RWPE1 (cell line): Measurements from ENCODE around the gene PCBP4.
"Not testable (repeated sequence)": the region's sequence is repeated elsewhere in the genome, so short reads cannot be mapped to it uniquely, and the experiment has no call there.

Experiments
- CTCF ChIA-PET: fragments of 350-600 bp; sonication (Branson Sonifier 250); formaldehyde crosslinking; extraction: SDS; loops from one replicate; lab custom pipeline; 2021; lab: Yijun Ruan, JAX
- POLR2A ChIA-PET: fragments of 400-600 bp; formaldehyde crosslinking; extraction: SDS; loops from one replicate; lab custom pipeline; 2020; ENCODE audit warnings: antibody characterized with exemption; ENCODE audit not compliant: low non-redundant PET; lab: Yijun Ruan, JAX
- DNase-seq: peaks from one replicate; pipeline ENCODE4 v3.0.0; 2012; ENCODE audit warnings: low spot score
- H3K27ac ChIP-seq: fragments of 450-650 bp; 2 replicates; pipeline ENCODE4 v1.5.1; 2017
- TF ChIP-seq, protein P1 (sequence below): fragments of 450-650 bp; conservative IDR thresholded peaks from 2 replicates; pipeline ENCODE4 v1.5.1; 2017; ENCODE audit warnings: low read depth, mild to moderate bottlenecking

The PCBP4 gene

DNA sequence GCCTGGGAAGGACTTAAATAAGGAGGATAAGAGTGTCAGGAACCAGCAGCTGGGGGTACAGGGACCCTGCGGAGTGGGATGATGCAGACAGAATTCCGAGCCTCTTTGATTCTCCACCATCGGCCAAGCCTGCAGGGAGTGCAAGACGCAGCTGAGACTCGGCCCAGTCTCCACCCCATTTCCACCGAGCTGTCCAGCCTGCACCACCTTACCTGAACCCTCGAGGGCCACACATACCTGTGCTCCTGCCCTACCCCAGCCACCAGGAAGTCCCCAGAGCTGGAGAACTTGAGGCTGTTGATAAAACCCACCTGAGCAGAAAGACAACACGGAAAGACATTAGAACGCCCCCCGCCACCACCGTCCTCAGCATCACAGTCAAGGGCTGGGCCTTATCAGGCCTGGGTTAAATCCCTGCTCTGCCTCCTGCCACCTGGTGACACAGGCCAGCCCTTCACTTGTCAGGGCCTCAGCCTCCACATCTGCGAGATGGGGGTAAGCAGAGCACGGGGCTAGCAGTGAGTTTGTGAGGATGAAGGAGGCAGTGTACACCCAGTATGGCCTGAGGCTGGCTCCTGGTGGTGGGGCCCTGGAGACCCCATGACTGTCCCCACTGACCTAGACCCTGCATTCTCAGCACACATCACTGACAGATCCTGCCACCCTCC, 33.6 kb downstream of the PCBP4 start:
- TF ChIP-seq, protein P1, sequence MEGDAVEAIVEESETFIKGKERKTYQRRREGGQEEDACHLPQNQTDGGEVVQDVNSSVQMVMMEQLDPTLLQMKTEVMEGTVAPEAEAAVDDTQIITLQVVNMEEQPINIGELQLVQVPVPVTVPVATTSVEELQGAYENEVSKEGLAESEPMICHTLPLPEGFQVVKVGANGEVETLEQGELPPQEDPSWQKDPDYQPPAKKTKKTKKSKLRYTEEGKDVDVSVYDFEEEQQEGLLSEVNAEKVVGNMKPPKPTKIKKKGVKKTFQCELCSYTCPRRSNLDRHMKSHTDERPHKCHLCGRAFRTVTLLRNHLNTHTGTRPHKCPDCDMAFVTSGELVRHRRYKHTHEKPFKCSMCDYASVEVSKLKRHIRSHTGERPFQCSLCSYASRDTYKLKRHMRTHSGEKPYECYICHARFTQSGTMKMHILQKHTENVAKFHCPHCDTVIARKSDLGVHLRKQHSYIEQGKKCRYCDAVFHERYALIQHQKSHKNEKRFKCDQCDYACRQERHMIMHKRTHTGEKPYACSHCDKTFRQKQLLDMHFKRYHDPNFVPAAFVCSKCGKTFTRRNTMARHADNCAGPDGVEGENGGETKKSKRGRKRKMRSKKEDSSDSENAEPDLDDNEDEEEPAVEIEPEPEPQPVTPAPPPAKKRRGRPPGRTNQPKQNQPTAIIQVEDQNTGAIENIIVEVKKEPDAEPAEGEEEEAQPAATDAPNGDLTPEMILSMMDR: no peak
- DNase-seq: no peak
- ChIA-PET POLR2A (interaction anchor here (0.6 kb wide), 1 partner anchor 155 kb away, joined by 3 read pairs; no protein-coding TSS in a partner anchor), CTCF (interaction anchor here (0.6 kb wide), 1 partner anchor 40 kb away, joined by 3 read pairs; the partner anchor contains the start of gene ABHD14B)
- H3K27ac ChIP-seq: no peak overlapping the region

DNA sequence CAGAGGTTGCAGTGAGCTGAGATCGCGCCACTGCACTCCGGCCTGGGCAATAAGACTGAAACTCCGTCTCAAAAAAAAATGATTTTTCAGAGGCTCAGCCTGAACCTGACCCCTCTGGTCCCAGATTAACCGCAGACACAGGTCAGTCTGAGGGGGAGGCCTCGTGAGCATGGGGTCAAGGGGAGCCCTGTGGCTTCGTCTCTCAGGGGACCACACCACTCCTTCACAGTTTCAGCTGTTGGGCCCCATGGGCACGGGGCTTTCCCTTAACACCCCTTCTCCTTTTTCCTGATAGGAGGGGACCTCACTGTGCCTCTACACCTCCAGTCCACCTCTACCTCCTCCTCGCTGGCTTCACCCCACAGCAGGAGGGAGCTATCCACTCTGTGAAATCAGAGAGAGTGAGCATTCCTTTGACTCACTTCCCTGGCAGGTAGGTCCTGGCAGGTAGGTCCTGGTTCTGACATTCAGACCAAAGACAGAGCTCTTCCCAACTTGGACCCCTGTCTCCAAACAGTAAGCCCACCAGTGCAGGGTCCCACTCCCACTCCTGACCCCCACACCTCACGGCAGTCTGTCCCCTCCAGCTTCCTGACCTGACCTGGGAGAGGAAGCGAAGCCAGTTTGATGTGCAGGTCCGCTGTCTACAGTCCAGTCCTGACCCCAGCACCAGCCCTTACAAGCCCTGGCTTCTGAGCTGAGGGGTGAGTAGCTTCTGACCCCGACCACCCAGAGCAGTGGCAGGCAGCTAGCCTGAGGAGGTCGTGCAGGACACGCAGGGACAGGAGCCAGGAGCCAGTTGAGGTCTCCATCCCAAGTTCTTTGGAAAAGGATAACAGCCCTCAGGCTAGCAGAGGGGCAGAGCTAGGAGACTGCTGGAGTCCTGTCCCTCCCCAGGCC, 34.5 kb downstream of the PCBP4 start:
- CTCF ChIA-PET: interaction anchor here (0.6 kb wide), 1 partner anchor 34 kb away, joined by 4 read pairs; no protein-coding TSS in a partner anchor
- POLR2A ChIA-PET: no interaction called here
- no peak overlapping the region; the same call in 1 of the 2 replicates for H3K27ac ChIP-seq
- DNase-seq: no peak
- TF ChIP-seq, protein P1: no peak

DNA sequence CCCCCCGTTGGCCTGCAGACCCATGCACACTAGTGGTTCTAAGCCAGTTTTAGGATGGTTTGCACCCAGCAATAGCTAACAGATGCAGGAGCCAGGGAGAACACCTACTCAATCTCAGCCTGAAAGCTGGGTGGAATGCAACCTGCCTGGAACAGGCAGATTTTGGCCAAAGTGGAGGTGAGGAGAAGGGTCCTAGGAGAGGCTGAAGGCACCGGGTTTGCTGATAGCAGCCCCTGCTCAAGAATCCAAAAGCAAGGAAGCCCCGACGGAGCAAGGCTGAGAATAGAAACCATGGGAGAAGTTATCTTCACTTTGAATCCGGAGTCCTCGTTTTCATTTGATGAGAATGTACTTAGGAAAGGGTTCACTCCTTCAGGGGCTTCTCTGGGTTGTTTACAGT, 35.5 kb downstream of the PCBP4 start:
- CTCF ChIA-PET: no interaction called here
- no peak overlapping the region for H3K27ac ChIP-seq
- TF ChIP-seq, protein P1: no peak
- no peak for DNase-seq
- POLR2A ChIA-PET: interaction anchor here (0.7 kb wide), 1 partner anchor 418 kb away, joined by 4 read pairs; no protein-coding TSS in a partner anchor

DNA sequence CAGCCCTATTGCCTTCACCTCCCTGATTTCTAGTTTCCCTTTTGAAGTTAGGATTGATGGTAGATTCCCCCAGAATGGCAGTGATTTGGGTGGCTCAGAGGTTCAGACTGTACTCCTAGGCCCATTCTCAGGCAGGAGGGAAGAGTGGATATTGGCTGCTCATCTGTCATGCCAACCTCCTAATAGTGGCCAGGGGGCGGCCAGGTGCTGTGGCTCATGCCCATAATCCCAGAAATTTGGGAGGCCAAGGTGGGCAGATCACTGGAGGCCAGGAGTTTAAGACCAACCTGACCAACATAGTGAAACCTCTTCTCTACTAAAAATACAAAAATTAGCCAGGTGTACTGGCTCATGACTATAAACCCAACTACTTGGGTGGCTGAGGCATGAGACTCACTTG, 36.8 kb downstream of the PCBP4 start:
- CTCF ChIA-PET: no interaction called here
- H3K27ac ChIP-seq: no peak overlapping the region
- no peak for DNase-seq
- POLR2A ChIA-PET: no interaction called here
- TF ChIP-seq, protein P1: no peak

DNA sequence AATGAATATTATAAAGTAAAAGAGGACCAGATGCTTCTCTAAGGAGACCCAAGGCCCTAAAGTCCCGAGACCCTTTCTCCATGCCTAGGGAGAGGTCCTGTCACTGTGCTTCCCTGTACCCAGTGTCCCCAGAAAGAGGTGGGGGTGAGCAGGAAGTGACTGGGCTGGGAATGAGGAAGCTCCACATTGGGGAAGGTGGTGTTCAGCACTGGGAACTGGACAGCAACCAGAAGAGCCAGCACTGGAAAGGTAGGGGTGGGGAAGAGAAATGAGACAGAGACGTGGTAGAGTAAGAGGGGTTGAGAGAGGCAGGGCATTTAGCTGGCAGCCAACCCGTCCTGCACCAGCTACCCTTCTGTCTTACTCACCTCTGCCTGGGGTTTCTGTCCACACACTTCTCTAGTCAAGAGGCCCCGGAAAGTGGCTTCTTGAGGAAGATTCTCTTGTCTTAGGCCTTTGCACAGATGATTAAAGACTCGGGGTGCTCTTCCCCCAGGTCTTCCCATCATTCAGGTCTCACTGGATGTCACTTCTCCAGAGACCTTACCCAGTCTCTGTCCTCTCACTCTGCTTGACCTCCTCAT, 37.7 kb downstream of the PCBP4 start:
- H3K27ac ChIP-seq: no peak overlapping the region
- CTCF ChIA-PET: no interaction called here
- DNase-seq: peak; percentile 30
- POLR2A ChIA-PET: no interaction called here
- TF ChIP-seq, protein P1: no peak

DNA sequence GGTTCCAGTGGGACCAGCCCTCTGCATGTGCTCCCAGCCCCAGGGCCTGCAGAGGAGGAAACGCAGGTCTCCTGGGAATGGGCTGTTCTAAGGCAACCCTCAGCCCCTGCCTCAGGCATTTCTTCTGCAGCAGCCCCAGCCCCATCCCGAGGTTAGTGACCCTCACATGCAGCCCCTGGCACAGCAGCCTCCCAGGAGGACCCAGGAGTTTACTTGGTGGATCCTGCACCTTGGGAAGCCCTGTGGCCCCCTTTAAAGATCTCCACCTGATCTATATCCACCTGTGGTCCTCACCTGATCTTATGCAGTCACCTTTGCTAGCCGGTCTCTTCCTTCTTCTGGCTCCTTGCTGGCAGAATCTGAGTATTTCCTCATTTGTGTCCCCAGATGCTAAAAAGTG, 38.3 kb downstream of the PCBP4 start:
- CTCF ChIA-PET, POLR2A ChIA-PET, DNase-seq, H3K27ac ChIP-seq: not testable (repeated sequence)
